Measurements from ENCODE around the gene TMEM39B. TPM values are rescaled to one million over a fixed set of nuclear protein-coding genes. Genes with fewer than 3 reads are reported as not detected.

TMEM39B gene
- total RNA-seq, result 10 to 100 TPM; 28.4 to 38.0 TPM

- H3K4me3 Mint-ChIP-seq, result peak within 1 kb of the TSS; percentile 89 to 95
- no peaks in the 10 kb centered on the region for H3K27me3 Mint-ChIP-seq (ENCODE audit: low read depth)
- H3K36me3 Mint-ChIP-seq (ENCODE audit: insufficient read depth in 2 of 2), result peaks cover 1 to 7% of the 10 kb centered on the region in 2 donors
- DNase-seq (peak; percentile 95), ATAC-seq (replicated peaks in 1 of 2) (peak; percentile 89 to 90)
- H3K4me1 Mint-ChIP-seq (ENCODE audit: low read depth), result peaks cover 45% of the 10 kb centered on the region
- peak within 1 kb of the TSS; percentile 92 for H3K27ac Mint-ChIP-seq
- no peaks in the 10 kb centered on the region for H3K9me3 Mint-ChIP-seq
Observed at GRCh38 chr1:32072622-32073298, at the start of gene TMEM39B. TSS of gene TMEM39B (plus strand) at chr1:32072939. CDS start at chr1:32073048, 109 bp downstream.

GRCh38 chr1:32023351-32023750 is 49.4 kb upstream of the TMEM39B start:
- DNase-seq, result no peak
- H3K36me3 Mint-ChIP-seq (ENCODE audit: insufficient read depth in 2 of 2), result peaks cover 1 to 12% of the 10 kb centered on the region in 2 donors
- H3K4me3 Mint-ChIP-seq, result no peak overlapping the region
- ATAC-seq (replicated peaks in 1 of 2), result no peak
- peaks cover 64% of the 10 kb centered on the region for H3K4me1 Mint-ChIP-seq (ENCODE audit: low read depth)
- H3K9me3 Mint-ChIP-seq, result no peaks in the 10 kb centered on the region
- no peaks in the 10 kb centered on the region for H3K27me3 Mint-ChIP-seq (ENCODE audit: low read depth)
- peak overlapping the region; percentile 57 for H3K27ac Mint-ChIP-seq

- Mint-ChIP-seq H3K9me3 (no peaks in the 10 kb centered on the region), H3K27ac (no peak overlapping the region), H3K4me3 (no peak overlapping the region), H3K27me3 (ENCODE audit: low read depth) (no peaks in the 10 kb centered on the region), H3K36me3 (ENCODE audit: insufficient read depth in 2 of 2) (peaks cover 1 to 14% of the 10 kb centered on the region in 2 donors), H3K4me1 (ENCODE audit: low read depth) (peaks cover 49% of the 10 kb centered on the region)
- no peak for ATAC-seq (replicated peaks in 1 of 2)
- DNase-seq, result no peak
Observed at GRCh38 chr1:32025515-32025914, 47.2 kb upstream of the TMEM39B start.

GRCh38 chr1:32028746-32029145 is 44.0 kb upstream of the TMEM39B start:
- ATAC-seq (replicated peaks in 1 of 2) (no peak), DNase-seq (no peak)
- H3K4me3 Mint-ChIP-seq, result no peak overlapping the region
- peaks cover 5 to 13% of the 10 kb centered on the region in 2 donors for H3K36me3 Mint-ChIP-seq (ENCODE audit: insufficient read depth in 2 of 2)
- no peak overlapping the region for H3K27ac Mint-ChIP-seq
- no peaks in the 10 kb centered on the region for H3K9me3 Mint-ChIP-seq
- H3K27me3 Mint-ChIP-seq (ENCODE audit: low read depth), result no peaks in the 10 kb centered on the region
- peaks cover 33% of the 10 kb centered on the region for H3K4me1 Mint-ChIP-seq (ENCODE audit: low read depth)

GRCh38 chr1:32031578-32032274 is 41.0 kb upstream of the TMEM39B start:
- Mint-ChIP-seq H3K27me3 (ENCODE audit: low read depth) (no peaks in the 10 kb centered on the region), H3K4me1 (ENCODE audit: low read depth) (peaks cover 25% of the 10 kb centered on the region), H3K9me3 (no peaks in the 10 kb centered on the region), H3K36me3 (ENCODE audit: insufficient read depth in 2 of 2) (peaks cover 8 to 26% of the 10 kb centered on the region in 2 donors), H3K27ac (peak overlapping the region; percentile 39), H3K4me3 (no peak overlapping the region)
- no peak for DNase-seq
- ATAC-seq (replicated peaks in 1 of 2), result no peak

GRCh38 chr1:32032275-32032615 is 40.5 kb upstream of the TMEM39B start:
- Mint-ChIP-seq H3K27ac (peak overlapping the region; percentile 79), H3K4me1 (ENCODE audit: low read depth) (peaks cover 21% of the 10 kb centered on the region), H3K36me3 (ENCODE audit: insufficient read depth in 2 of 2) (peaks cover 8 to 27% of the 10 kb centered on the region in 2 donors), H3K9me3 (no peaks in the 10 kb centered on the region), H3K4me3 (no peak overlapping the region), H3K27me3 (ENCODE audit: low read depth) (no peaks in the 10 kb centered on the region)
- DNase-seq (no peak), ATAC-seq (replicated peaks in 1 of 2) (no peak)

- ATAC-seq (replicated peaks in 1 of 2) (no peak), DNase-seq (no peak)
- H3K36me3 Mint-ChIP-seq (ENCODE audit: insufficient read depth in 2 of 2), result peaks cover 8 to 38% of the 10 kb centered on the region in 2 donors
- no peaks in the 10 kb centered on the region for H3K27me3 Mint-ChIP-seq (ENCODE audit: low read depth)
- peak overlapping the region; percentile 52 for H3K27ac Mint-ChIP-seq
- peaks cover 11% of the 10 kb centered on the region for H3K4me1 Mint-ChIP-seq (ENCODE audit: low read depth)
- H3K9me3 Mint-ChIP-seq, result no peaks in the 10 kb centered on the region
- no peak overlapping the region for H3K4me3 Mint-ChIP-seq
Observed at GRCh38 chr1:32035119-32035518, 37.6 kb upstream of the TMEM39B start.

- Mint-ChIP-seq H3K4me3 (no peak overlapping the region), H3K27ac (no peak overlapping the region), H3K9me3 (no peaks in the 10 kb centered on the region), H3K36me3 (ENCODE audit: insufficient read depth in 2 of 2) (peaks cover 0 to 47% of the 10 kb centered on the region in 2 donors), H3K4me1 (ENCODE audit: low read depth) (no peaks in the 10 kb centered on the region), H3K27me3 (ENCODE audit: low read depth) (no peaks in the 10 kb centered on the region)
- ATAC-seq (replicated peaks in 1 of 2) (no peak), DNase-seq (no peak)
Observed at GRCh38 chr1:32040711-32041110, 32.0 kb upstream of the TMEM39B start.

- Mint-ChIP-seq H3K27me3 (ENCODE audit: low read depth) (no peaks in the 10 kb centered on the region), H3K4me1 (ENCODE audit: low read depth) (no peaks in the 10 kb centered on the region), H3K27ac (no peak overlapping the region), H3K4me3 (no peak overlapping the region), H3K9me3 (no peaks in the 10 kb centered on the region), H3K36me3 (ENCODE audit: insufficient read depth in 2 of 2) (peaks cover 0 to 44% of the 10 kb centered on the region in 2 donors)
- ATAC-seq (replicated peaks in 1 of 2) (no peak), DNase-seq (no peak)
Observed at GRCh38 chr1:32042330-32042729, 30.4 kb upstream of the TMEM39B start.

GRCh38 chr1:32044234-32044633 is 28.5 kb upstream of the TMEM39B start:
- ATAC-seq (replicated peaks in 1 of 2) (no peak), DNase-seq (no peak)
- no peaks in the 10 kb centered on the region for H3K4me1 Mint-ChIP-seq (ENCODE audit: low read depth)
- H3K27ac Mint-ChIP-seq, result no peak overlapping the region
- H3K9me3 Mint-ChIP-seq, result no peaks in the 10 kb centered on the region
- peaks cover 0 to 42% of the 10 kb centered on the region in 2 donors for H3K36me3 Mint-ChIP-seq (ENCODE audit: insufficient read depth in 2 of 2)
- H3K4me3 Mint-ChIP-seq, result no peak overlapping the region
- no peaks in the 10 kb centered on the region for H3K27me3 Mint-ChIP-seq (ENCODE audit: low read depth)

GRCh38 chr1:32045772-32046171 is 27.0 kb upstream of the TMEM39B start:
- Mint-ChIP-seq H3K27ac (no peak overlapping the region), H3K27me3 (ENCODE audit: low read depth) (no peaks in the 10 kb centered on the region), H3K36me3 (ENCODE audit: insufficient read depth in 2 of 2) (peaks cover 0 to 40% of the 10 kb centered on the region in 2 donors), H3K9me3 (no peaks in the 10 kb centered on the region), H3K4me3 (no peak overlapping the region), H3K4me1 (ENCODE audit: low read depth) (no peaks in the 10 kb centered on the region)
- DNase-seq, result no peak
- no peak for ATAC-seq (replicated peaks in 1 of 2)

GRCh38 chr1:32047701-32048100 is 25.0 kb upstream of the TMEM39B start:
- Mint-ChIP-seq H3K4me3 (no peak overlapping the region), H3K27ac (peak overlapping the region; percentile 73)

GRCh38 chr1:32048440-32048839 is 24.3 kb upstream of the TMEM39B start:
- DNase-seq, result no peak
- peaks cover 7% of the 10 kb centered on the region for H3K4me1 Mint-ChIP-seq (ENCODE audit: low read depth)
- no peaks in the 10 kb centered on the region for H3K9me3 Mint-ChIP-seq
- no peak for ATAC-seq (replicated peaks in 1 of 2)
- H3K36me3 Mint-ChIP-seq (ENCODE audit: insufficient read depth in 2 of 2), result peaks cover 4 to 33% of the 10 kb centered on the region in 2 donors
- no peaks in the 10 kb centered on the region for H3K27me3 Mint-ChIP-seq (ENCODE audit: low read depth)
- H3K27ac Mint-ChIP-seq, result no peak overlapping the region
- no peak overlapping the region for H3K4me3 Mint-ChIP-seq

More at GRCh38 chr1:32047701-32048100, 25.0 kb upstream of the TMEM39B start:
- DNase-seq (no peak), ATAC-seq (replicated peaks in 1 of 2) (no peak)
- Mint-ChIP-seq H3K9me3 (no peaks in the 10 kb centered on the region), H3K27me3 (ENCODE audit: low read depth) (no peaks in the 10 kb centered on the region), H3K4me1 (ENCODE audit: low read depth) (peaks cover 7% of the 10 kb centered on the region), H3K36me3 (ENCODE audit: insufficient read depth in 2 of 2) (peaks cover 4 to 40% of the 10 kb centered on the region in 2 donors)

All from activated T-cell treated with anti-CD3 and anti-CD28 coated beads, Interleukin-2, amount 50 U/mL, for 72 hours (primary cell).